Thoracic aorta (tissue), 2 donors: ENCODE results near the gene C2CD4B. TPM values are rescaled to one million over a fixed set of nuclear protein-coding genes. Genes with fewer than 3 reads are reported as not detected.

ENCODE experiments used
- ATAC-seq: fragments of 150-250 bp; one replicate; pipeline ENCODE4 v1.8.0; 2017; ENCODE audit warnings: low read depth; ENCODE audit not compliant: insufficient number of reproducible peaks, low FRiP score
- DNase-seq: peaks from one replicate; pipeline ENCODE4 v3.0.0-alpha.2; 2020; ENCODE audit warnings: low spot score
- H3K27ac ChIP-seq, 2 donors: fragments of 200-600 bp; sonication (generic); 1 replicate in 1 of 2; 2 replicates in 1 of 2; pipeline ENCODE4 v1.5.1; 2016; ENCODE audit warnings: mild to moderate bottlenecking in 2 of 2, moderate library complexity in 2 of 2
- H3K27me3 ChIP-seq: fragments of 200-600 bp; sonication (generic); replicated peaks from 2 replicates; pipeline ENCODE4 v1.6.0; 2016; ENCODE audit warnings: mild to moderate bottlenecking; ENCODE audit not compliant: insufficient read depth
- H3K36me3 ChIP-seq: fragments of 200-600 bp; sonication (generic); one replicate; pipeline ENCODE4 v1.5.1; 2016
- H3K4me1 ChIP-seq, 2 donors: fragments of 200-600 bp; sonication (generic); 1 replicate in 1 of 2; 2 replicates in 1 of 2; pipeline versions ENCODE4 v1.5.1 to v1.6.0; 2016; ENCODE audit warnings: low read depth in 2 of 2, mild to moderate bottlenecking in 1 of 2; ENCODE audit not compliant: control insufficient read depth in 1 of 2
- H3K4me3 ChIP-seq: fragments of 200-600 bp; sonication (generic); 2 replicates; pipeline ENCODE4 v1.5.1; 2016; ENCODE audit warnings: mild to moderate bottlenecking
- H3K9me3 ChIP-seq: fragments of 200-600 bp; sonication (generic); 2 replicates; pipeline ENCODE4 v1.5.1; 2016
- CTCF ChIP-seq: fragments of 200-600 bp; sonication (generic); IDR thresholded peaks from one replicate; pipeline ENCODE4 v1.5.1; 2019; ENCODE audit warnings: antibody characterized with exemption
- total RNA-seq, 2 donors: library from RNA; depleted of rRNA; stranded (reverse); fragments of >200 nt; gene quantifications; one replicate each; pipeline versions ENCODE4 v1.1.0 to v1.2.3, GENCODE V29; 2016

C2CD4B gene
- total RNA-seq, 2 donors from 2014 or later = 8.0 to 42.1 TPM

DNA sequence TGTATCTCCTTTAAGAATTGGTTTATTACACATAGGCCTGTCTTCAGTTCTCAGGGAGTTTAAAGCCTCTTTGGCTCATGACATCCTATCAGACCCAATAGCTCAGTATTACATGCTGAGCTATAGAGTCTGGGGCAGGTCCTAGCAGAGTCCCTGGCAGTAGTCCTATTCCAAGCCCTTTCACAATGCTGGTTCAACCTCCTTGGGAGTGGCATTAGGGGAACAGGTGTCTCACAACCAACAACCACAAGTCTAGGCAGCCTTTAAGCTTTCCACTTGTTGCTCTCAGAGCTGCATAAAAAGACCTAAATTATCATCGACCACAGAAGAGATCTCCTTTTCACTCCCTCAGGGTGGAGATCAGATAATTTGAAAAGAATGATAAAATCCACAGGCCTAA lies 22.8 kb upstream of the C2CD4B start:
- Histone ChIP-seq H3K4me1 (no peaks in the 10 kb centered on the region), H3K27ac (no peak overlapping the region), H3K36me3 (no peaks in the 10 kb centered on the region), H3K27me3 (no peaks in the 10 kb centered on the region), H3K4me3 (no peak overlapping the region), H3K9me3 (no peaks in the 10 kb centered on the region)
- no peak for ATAC-seq
- TF ChIP-seq CTCF = no peak
- DNase-seq = no peak

GRCh38 chr15:62187425-62187824 lies 22.3 kb upstream of the C2CD4B start:
- H3K4me3 ChIP-seq = no peak overlapping the region
- H3K4me1 ChIP-seq = no peaks in the 10 kb centered on the region
- ATAC-seq (no peak), DNase-seq (no peak)
- H3K36me3 ChIP-seq = no peaks in the 10 kb centered on the region
- no peaks in the 10 kb centered on the region for H3K27me3 ChIP-seq
- H3K27ac ChIP-seq = no peak overlapping the region
- no peak for TF ChIP-seq CTCF
- no peaks in the 10 kb centered on the region for H3K9me3 ChIP-seq

DNA sequence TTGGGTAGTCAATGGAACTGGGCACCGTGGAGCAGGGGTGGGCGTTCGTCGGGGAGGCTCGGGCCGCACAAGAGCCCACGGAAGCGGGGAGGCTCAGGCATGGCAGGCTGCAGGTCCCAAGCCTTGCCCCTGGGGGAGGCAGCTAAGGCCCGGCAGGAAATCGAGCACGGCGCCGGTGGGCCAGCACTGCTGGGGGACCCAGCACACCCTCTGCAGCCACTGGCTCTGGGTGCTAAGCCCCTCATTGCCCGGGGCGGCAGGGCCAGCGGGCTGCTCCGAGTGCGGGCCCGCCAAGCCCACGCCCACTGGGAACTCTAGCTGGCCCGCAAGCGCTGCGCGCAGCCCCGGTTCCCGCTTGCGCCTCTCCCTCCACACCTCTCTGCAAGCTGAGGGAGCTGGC lies 21.5 kb upstream of the C2CD4B start:
- DNase-seq = no peak
- H3K4me1 ChIP-seq = no peaks in the 10 kb centered on the region
- ATAC-seq = no peak
- H3K27ac ChIP-seq = no peak overlapping the region
- no peaks in the 10 kb centered on the region for H3K36me3 ChIP-seq
- TF ChIP-seq CTCF = no peak
- H3K4me3 ChIP-seq = no peak overlapping the region
- no peaks in the 10 kb centered on the region for H3K27me3 ChIP-seq
- no peaks in the 10 kb centered on the region for H3K9me3 ChIP-seq

- no peak for TF ChIP-seq CTCF
- no peak overlapping the region for H3K4me3 ChIP-seq
- H3K27ac ChIP-seq = no peak overlapping the region
- H3K36me3 ChIP-seq = no peaks in the 10 kb centered on the region
- H3K4me1 ChIP-seq = no peaks in the 10 kb centered on the region
- H3K9me3 ChIP-seq = no peaks in the 10 kb centered on the region
- DNase-seq = no peak
- no peak for ATAC-seq
- no peaks in the 10 kb centered on the region for H3K27me3 ChIP-seq
Observed at GRCh38 chr15:62183130-62183529, 18.0 kb upstream of the C2CD4B start.

- ATAC-seq (no peak), DNase-seq (no peak)
- H3K4me3 ChIP-seq = no peak overlapping the region
- no peak for TF ChIP-seq CTCF
- H3K9me3 ChIP-seq = no peaks in the 10 kb centered on the region
- no peak overlapping the region for H3K27ac ChIP-seq
- H3K4me1 ChIP-seq = no peaks in the 10 kb centered on the region
- H3K27me3 ChIP-seq = no peaks in the 10 kb centered on the region
- no peaks in the 10 kb centered on the region for H3K36me3 ChIP-seq
Observed at GRCh38 chr15:62173215-62173614, 8.1 kb upstream of the C2CD4B start.
